Gastrocnemius medialis (tissue), 4 donors: ENCODE measurements around the gene MTRFR.

Source experiments
- POLR2A ChIP-seq, 2 donors: fragments of 450-650 bp; IDR thresholded peaks; one replicate each; pipeline ENCODE4 v1.6.1; 2017; ENCODE audit warnings: antibody characterized with exemption in 2 of 2, mild to moderate bottlenecking in 2 of 2, moderate library complexity in 2 of 2
- TF ChIP-seq, protein P1 (sequence below), 5 experiments: fragments of 450-650 bp in 3 of 5; fragments of 200-600 bp in 2 of 5; sonication (generic) in 2 of 5; IDR thresholded peaks in 4 of 5; conservative IDR thresholded peaks in 1 of 5; 1 replicate in 4 of 5; 2 replicates in 1 of 5; pipeline ENCODE4 v1.5.1; 2016 to 2019; ENCODE audit warnings: antibody characterized with exemption in 5 of 5, mild to moderate bottlenecking in 3 of 5, moderate library complexity in 3 of 5

DNA sequence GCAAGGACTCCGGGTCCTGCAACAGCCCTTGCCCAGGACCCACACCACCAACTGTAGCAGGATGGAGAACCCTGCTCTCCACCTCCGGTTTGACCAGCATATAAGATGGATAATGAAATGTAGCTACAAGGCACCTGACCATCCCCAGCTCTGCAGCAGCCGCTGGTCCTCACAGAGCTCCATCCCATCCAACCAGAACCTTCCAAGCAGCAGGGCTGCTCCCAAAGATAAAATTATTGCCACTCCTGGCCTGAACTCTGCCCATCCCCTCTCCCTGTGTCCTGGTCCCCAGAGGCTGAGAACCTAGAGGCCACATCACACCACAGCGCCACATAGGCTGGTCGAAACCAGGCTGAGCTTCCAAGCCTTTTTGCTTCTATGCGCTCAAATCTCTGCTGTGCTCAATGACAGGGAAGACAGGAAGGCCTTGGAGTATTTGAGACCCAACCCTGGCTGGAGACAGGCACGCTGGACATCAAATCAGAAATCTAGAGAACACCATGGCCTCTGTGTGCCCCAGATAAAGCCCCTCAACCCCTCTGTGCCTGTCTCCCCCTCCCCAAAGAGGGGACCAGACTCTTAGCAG lies 34.2 kb downstream of the MTRFR start:
- TF ChIP-seq, protein P1, sequence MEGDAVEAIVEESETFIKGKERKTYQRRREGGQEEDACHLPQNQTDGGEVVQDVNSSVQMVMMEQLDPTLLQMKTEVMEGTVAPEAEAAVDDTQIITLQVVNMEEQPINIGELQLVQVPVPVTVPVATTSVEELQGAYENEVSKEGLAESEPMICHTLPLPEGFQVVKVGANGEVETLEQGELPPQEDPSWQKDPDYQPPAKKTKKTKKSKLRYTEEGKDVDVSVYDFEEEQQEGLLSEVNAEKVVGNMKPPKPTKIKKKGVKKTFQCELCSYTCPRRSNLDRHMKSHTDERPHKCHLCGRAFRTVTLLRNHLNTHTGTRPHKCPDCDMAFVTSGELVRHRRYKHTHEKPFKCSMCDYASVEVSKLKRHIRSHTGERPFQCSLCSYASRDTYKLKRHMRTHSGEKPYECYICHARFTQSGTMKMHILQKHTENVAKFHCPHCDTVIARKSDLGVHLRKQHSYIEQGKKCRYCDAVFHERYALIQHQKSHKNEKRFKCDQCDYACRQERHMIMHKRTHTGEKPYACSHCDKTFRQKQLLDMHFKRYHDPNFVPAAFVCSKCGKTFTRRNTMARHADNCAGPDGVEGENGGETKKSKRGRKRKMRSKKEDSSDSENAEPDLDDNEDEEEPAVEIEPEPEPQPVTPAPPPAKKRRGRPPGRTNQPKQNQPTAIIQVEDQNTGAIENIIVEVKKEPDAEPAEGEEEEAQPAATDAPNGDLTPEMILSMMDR (IDR thresholded peaks at IDR 0.05 in 4 of 5, conservative IDR thresholded peaks at IDR 0.05 in 1 of 5), result no peak
- TF ChIP-seq POLR2A (IDR thresholded peaks at IDR 0.05), result no peak
